PC-9 (cell line): ENCODE results near the gene IRF1. TPM values are rescaled to one million over a fixed set of nuclear protein-coding genes. Genes with fewer than 3 reads are reported as not detected.

Experiments used
- BruUV-seq: library from RNA; stranded (reverse); fragments of 400-500 nt; replicated peaks from 2 replicates; lab custom pipeline; 2021; lab: Mats Ljungman, UMichigan
- CTCF ChIA-PET: fragments of 300-600 bp; sonication (Branson Sonifier 250); formaldehyde crosslinking; loops from one replicate; lab custom pipeline; 2022; ENCODE audit warnings: antibody characterized with exemption; lab: Charles Lee
- POLR2A ChIA-PET: fragments of 300-600 bp; sonication (Branson Sonifier 250); formaldehyde crosslinking; loops from one replicate; lab custom pipeline; 2022; ENCODE audit warnings: antibody characterized with exemption; ENCODE audit not compliant: unreplicated experiment; lab: Charles Lee
- DNase-seq, 2 experiments: peaks; one replicate each; pipeline versions ENCODE4 v3.0.0 to v3.0.0-alpha.2; 2015 to 2022; ENCODE audit warnings: mixed read lengths in 1 of 2
- H2AFZ ChIP-seq: fragments of 200-600 bp; sonication (generic); 2 replicates; pipeline ENCODE4 v1.8.1; 2017; ENCODE audit warnings: antibody characterized with exemption
- H3F3A ChIP-seq: fragments of 200-600 bp; sonication (generic); 2 replicates; pipeline ENCODE4 v1.8.1; 2017; ENCODE audit warnings: antibody characterized with exemption, mild to moderate bottlenecking, low read depth; ENCODE audit not compliant: insufficient read depth
- H3K27ac ChIP-seq: fragments of 200-600 bp; sonication (generic); 2 replicates; pipeline ENCODE4 v1.6.1; 2016; ENCODE audit warnings: mixed run types
- H3K27me3 ChIP-seq: fragments of 200-600 bp; sonication (generic); 2 replicates; pipeline ENCODE4 v1.6.1; 2016; ENCODE audit warnings: low read depth, mixed run types; ENCODE audit not compliant: insufficient read depth
- H3K36me3 ChIP-seq: fragments of 200-600 bp; sonication (generic); 2 replicates; pipeline ENCODE4 v1.6.1; 2016; ENCODE audit warnings: low read depth, mixed run types
- H3K4me1 ChIP-seq: fragments of 200-600 bp; sonication (generic); replicated peaks from 2 replicates; pipeline ENCODE4 v1.6.1; 2016; ENCODE audit warnings: mixed run types; ENCODE audit not compliant: insufficient read depth
- H3K4me2 ChIP-seq: fragments of 200-600 bp; sonication (generic); 2 replicates; pipeline ENCODE4 v1.6.1; 2017; ENCODE audit warnings: mixed run types
- H3K4me3 ChIP-seq: fragments of 200-600 bp; sonication (generic); 2 replicates; pipeline ENCODE4 v1.6.1; 2016; ENCODE audit warnings: mixed run types
- H3K79me2 ChIP-seq: fragments of 200-600 bp; sonication (generic); 2 replicates; pipeline ENCODE4 v1.6.1; 2017; ENCODE audit warnings: low read depth, mixed run types
- H3K9me2 ChIP-seq: fragments of 200-600 bp; sonication (generic); 2 replicates; pipeline ENCODE4 v1.8.1; 2017; ENCODE audit warnings: mild to moderate bottlenecking; ENCODE audit not compliant: insufficient read depth
- H3K9me3 ChIP-seq: fragments of 200-600 bp; sonication (generic); 2 replicates; pipeline ENCODE4 v1.8.1; 2016; ENCODE audit warnings: low read depth; ENCODE audit not compliant: insufficient read depth
- H4K20me1 ChIP-seq: fragments of 200-600 bp; sonication (generic); 2 replicates; pipeline ENCODE4 v1.8.1; 2017; ENCODE audit not compliant: insufficient read depth
- EZH2 ChIP-seq: fragments of 200-600 bp; sonication (generic); IDR thresholded peaks from 2 replicates; pipeline ENCODE4 v1.8.0; 2017; ENCODE audit warnings: antibody characterized with exemption, low read depth
- intact Hi-C: fragments of 100-400 bp; cut with micrococcal nuclease; formaldehyde crosslinking; loops from one replicate; pipeline ENCODE4 v1.10.0; 2022; ENCODE audit not compliant: unreplicated experiment
- total RNA-seq: library from RNA; stranded (reverse); gene quantifications from 2 replicates; pipeline ENCODE4 v1.2.3, GENCODE V29; 2021
- TF ChIP-seq, protein P1 (sequence below): fragments of 200-600 bp; sonication (generic); conservative IDR thresholded peaks from 2 replicates; pipeline ENCODE4 v1.6.1; 2017; ENCODE audit warnings: mixed run types, antibody characterized with exemption, mild to moderate bottlenecking, moderate library complexity

The IRF1 gene
- total RNA-seq, 1 experiment from 2014 or later: 27.1 TPM

GRCh38 chr5:132501961-132502931 lies 11.7 kb upstream of the IRF1 start:
- ChIA-PET POLR2A (no interaction called here), CTCF (interaction anchor here (0.7 to 1.0 kb wide), 2 partner anchors 36 to 77 kb away, joined by 3 to 4 read pairs; no protein-coding TSS in a partner anchor)
- Histone ChIP-seq H3F3A (peaks cover 25% of the 10 kb centered on the region), H3K27ac (no peak overlapping the region; the same call in 1 of the 2 replicates), H3K36me3 (no peaks in the 10 kb centered on the region), H3K4me2 (no peak overlapping the region), H3K9me3 (no peaks in the 10 kb centered on the region; the same call in 1 of the 2 replicates), H4K20me1 (no peaks in the 10 kb centered on the region), H2AFZ (no peak overlapping the region), H3K79me2 (no peaks in the 10 kb centered on the region), H3K9me2 (no peaks in the 10 kb centered on the region), H3K27me3 (no peaks in the 10 kb centered on the region), H3K4me3 (no peak overlapping the region), H3K4me1 (peaks cover 43% of the 10 kb centered on the region)
- DNase-seq: no peak
- no peak for TF ChIP-seq EZH2
- TF ChIP-seq, protein P1, sequence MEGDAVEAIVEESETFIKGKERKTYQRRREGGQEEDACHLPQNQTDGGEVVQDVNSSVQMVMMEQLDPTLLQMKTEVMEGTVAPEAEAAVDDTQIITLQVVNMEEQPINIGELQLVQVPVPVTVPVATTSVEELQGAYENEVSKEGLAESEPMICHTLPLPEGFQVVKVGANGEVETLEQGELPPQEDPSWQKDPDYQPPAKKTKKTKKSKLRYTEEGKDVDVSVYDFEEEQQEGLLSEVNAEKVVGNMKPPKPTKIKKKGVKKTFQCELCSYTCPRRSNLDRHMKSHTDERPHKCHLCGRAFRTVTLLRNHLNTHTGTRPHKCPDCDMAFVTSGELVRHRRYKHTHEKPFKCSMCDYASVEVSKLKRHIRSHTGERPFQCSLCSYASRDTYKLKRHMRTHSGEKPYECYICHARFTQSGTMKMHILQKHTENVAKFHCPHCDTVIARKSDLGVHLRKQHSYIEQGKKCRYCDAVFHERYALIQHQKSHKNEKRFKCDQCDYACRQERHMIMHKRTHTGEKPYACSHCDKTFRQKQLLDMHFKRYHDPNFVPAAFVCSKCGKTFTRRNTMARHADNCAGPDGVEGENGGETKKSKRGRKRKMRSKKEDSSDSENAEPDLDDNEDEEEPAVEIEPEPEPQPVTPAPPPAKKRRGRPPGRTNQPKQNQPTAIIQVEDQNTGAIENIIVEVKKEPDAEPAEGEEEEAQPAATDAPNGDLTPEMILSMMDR: no peak
- no TSS peak for BruUV-seq
- intact Hi-C loops: loop anchor here (1.0 to 2.0 kb wide), 2 partner anchors 116 to 437 kb away; no protein-coding TSS in a partner anchor

DNA sequence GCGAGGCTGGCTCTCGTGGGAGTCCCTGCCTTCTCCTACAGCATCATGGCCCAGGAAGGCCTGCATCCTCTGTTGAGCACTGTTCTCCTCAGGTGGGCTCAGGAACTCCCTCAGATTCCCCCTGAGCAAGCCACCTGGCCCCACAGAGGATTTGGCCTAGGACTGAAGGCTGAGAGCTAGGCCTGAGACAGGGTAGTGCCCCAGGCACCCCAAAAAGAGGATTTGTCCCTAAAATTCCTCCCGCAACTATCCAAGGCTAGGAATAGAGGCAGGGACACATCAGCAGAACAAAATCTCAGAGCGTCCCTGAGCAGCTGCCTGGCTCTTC lies 11.0 kb upstream of the IRF1 start:
- Histone ChIP-seq H4K20me1 (no peaks in the 10 kb centered on the region), H3F3A (peaks cover 31% of the 10 kb centered on the region), H3K27ac (no peak overlapping the region), H3K4me1 (peaks cover 46% of the 10 kb centered on the region), H2AFZ (no peak overlapping the region), H3K79me2 (no peaks in the 10 kb centered on the region), H3K4me2 (no peak overlapping the region), H3K36me3 (no peaks in the 10 kb centered on the region), H3K9me3 (no peaks in the 10 kb centered on the region; the same call in 1 of the 2 replicates), H3K27me3 (no peaks in the 10 kb centered on the region), H3K9me2 (no peaks in the 10 kb centered on the region), H3K4me3 (no peak overlapping the region)
- no peak for DNase-seq
- ChIA-PET CTCF (interaction anchor here (1.0 to 1.3 kb wide), 2 partner anchors 35 to 115 kb away, joined by 3 to 8 read pairs; no protein-coding TSS in a partner anchor), POLR2A (no interaction called here)
- intact Hi-C loops: loop anchor here (1.0 to 2.0 kb wide), 2 partner anchors 115 to 437 kb away; no protein-coding TSS in a partner anchor
- TF ChIP-seq, protein P1: no peak
- no peak for TF ChIP-seq EZH2
- no TSS peak for BruUV-seq

DNA sequence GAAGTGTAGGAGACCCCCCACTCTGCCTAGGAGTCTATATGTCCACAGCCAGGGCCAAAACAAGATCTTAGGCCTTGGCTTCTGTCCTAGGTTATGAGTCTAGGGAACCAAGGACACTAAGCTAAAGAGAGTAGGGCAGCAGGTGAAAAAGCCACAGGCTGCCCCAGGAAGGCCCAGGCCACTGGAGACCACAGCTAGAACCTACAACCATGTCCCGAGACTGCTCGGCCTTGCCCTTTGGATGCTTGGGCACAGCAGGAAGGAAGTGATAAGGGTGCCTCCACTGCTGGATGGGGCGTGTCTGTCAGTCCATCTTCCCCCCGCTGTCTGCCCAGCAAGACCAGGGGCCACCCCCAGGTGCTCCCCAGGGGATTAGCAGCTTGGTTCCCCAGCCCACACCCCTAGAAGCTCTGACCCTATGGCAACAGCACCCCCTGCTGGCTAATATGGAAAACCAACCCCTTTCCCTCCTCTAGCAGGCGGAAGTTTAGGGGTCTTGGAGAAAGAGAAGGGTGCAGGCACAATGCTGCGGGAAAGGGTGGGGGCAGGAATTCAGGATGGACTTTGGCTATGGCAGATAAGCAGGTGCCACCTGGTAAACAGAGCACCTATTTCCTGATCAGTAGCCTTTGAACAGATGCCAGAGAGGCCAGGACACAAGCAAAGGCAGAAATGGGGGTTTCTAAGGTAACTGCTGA lies 10.5 kb upstream of the IRF1 start:
- no peak overlapping the region for H3K27ac ChIP-seq
- TF ChIP-seq, protein P1: peak; percentile 89
- no peak for TF ChIP-seq EZH2
- no TSS peak for BruUV-seq

More for the DNA sequence above, 10.5 kb upstream of the IRF1 start:
- Histone ChIP-seq H3K79me2 (no peaks in the 10 kb centered on the region), H3K4me1 (peaks cover 46% of the 10 kb centered on the region), H3K4me3 (no peak overlapping the region), H3K9me3 (no peaks in the 10 kb centered on the region; the same call in 1 of the 2 replicates), H3K4me2 (no peak overlapping the region), H2AFZ (no peak overlapping the region), H3K36me3 (no peaks in the 10 kb centered on the region), H3K9me2 (no peaks in the 10 kb centered on the region), H4K20me1 (no peaks in the 10 kb centered on the region), H3F3A (peaks cover 30% of the 10 kb centered on the region), H3K27me3 (no peaks in the 10 kb centered on the region)
- ChIA-PET POLR2A (no interaction called here), CTCF (interaction anchor here (0.9 to 1.3 kb wide), 3 partner anchors 35 to 263 kb away, joined by 3 to 8 read pairs (median 3); no protein-coding TSS in a partner anchor)
- intact Hi-C loops: loop anchor here (1.0 to 2.0 kb wide), 2 partner anchors 115 to 436 kb away; no protein-coding TSS in a partner anchor
- peak in 1 of 2 experiments; percentile 45 for DNase-seq
